PC-9 (cell line): ENCODE data around the gene ABCC3.

Experiments
- EZH2 ChIP-seq: fragments of 200-600 bp; sonication (generic); IDR thresholded peaks from 2 replicates; pipeline ENCODE4 v1.8.0; 2017; ENCODE audit warnings: antibody characterized with exemption, low read depth
- TF ChIP-seq, protein P1 (sequence below): fragments of 200-600 bp; sonication (generic); conservative IDR thresholded peaks from 2 replicates; pipeline ENCODE4 v1.6.1; 2017; ENCODE audit warnings: mixed run types, antibody characterized with exemption, mild to moderate bottlenecking, moderate library complexity

DNA sequence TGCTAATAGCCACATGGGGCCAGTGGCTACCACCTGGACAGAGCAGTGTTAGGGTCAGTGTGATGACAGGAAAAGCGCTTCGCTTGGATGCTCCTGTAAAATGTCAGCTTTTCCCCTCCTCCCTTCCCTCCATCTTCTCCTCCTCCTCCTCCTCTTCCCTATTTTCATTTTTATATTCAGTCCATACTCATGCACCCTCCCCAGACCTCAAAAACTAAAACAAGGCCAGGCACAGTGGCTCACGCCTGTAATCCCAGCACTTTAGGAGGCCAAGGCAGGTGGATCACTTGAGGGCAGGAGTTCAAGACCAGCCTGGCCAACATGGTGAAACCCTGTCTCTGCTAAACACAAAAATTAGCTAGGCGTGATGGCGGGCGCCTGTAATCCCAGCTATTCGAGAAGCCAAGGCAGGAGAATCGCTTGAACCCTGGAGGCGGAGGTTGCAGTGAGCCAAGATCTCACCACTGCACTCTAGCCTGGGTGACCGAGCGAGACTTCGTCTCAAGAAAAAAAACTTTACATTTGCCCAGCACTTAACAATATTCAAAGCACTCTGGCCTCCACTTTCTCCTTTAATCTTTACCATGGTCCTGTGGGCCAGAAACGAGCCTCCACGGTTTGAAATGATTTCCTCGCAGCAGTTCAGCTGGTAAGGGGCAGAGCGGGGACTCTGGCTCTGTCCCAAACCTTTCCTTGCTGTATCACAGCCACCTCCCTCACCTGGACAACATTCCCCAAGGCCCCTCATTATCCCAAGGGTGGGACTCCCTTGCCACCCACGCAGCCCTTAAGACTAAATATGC is 51.2 kb downstream of the ABCC3 start:
- TF ChIP-seq, protein P1, sequence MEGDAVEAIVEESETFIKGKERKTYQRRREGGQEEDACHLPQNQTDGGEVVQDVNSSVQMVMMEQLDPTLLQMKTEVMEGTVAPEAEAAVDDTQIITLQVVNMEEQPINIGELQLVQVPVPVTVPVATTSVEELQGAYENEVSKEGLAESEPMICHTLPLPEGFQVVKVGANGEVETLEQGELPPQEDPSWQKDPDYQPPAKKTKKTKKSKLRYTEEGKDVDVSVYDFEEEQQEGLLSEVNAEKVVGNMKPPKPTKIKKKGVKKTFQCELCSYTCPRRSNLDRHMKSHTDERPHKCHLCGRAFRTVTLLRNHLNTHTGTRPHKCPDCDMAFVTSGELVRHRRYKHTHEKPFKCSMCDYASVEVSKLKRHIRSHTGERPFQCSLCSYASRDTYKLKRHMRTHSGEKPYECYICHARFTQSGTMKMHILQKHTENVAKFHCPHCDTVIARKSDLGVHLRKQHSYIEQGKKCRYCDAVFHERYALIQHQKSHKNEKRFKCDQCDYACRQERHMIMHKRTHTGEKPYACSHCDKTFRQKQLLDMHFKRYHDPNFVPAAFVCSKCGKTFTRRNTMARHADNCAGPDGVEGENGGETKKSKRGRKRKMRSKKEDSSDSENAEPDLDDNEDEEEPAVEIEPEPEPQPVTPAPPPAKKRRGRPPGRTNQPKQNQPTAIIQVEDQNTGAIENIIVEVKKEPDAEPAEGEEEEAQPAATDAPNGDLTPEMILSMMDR, result no peak
- no peak for TF ChIP-seq EZH2
